GM12892 (cell line): ENCODE measurements around the gene COX7A1.

Source experiments
- POLR2A ChIP-seq: IDR thresholded peaks from 2 replicates; pipeline ENCODE4 v1.6.1; 2011; ENCODE audit warnings: low read depth, low read length, control low read depth
- POLR2AphosphoS5 ChIP-seq: IDR thresholded peaks from 2 replicates; pipeline ENCODE4 v1.6.1; 2011; ENCODE audit warnings: low read depth, low read length, control low read depth

GRCh38 chr19:36142496-36142895 is 9.8 kb downstream of the COX7A1 start:
- TF ChIP-seq POLR2A (no peak), POLR2AphosphoS5 (no peak)
